Activated CD4-positive, alpha-beta memory T cell treated with anti-CD3 and anti-CD28 coated beads, Interleukin-2, amount 10 ng/mL, durations not matched to agents 7 days and 5 days (primary cell): ENCODE measurements around the gene CDKN2A. TPM values are rescaled to one million over a fixed set of nuclear protein-coding genes. Genes with fewer than 3 reads are reported as not detected.
A peak's percentile ranks its signal among the peaks of the same experiment; 100 is the strongest.
"Not testable (repeated sequence)": the region's sequence is repeated elsewhere in the genome, so short reads cannot be mapped to it uniquely, and the experiment has no call there.

Source experiments
- CTCF ChIA-PET: fragments of 350-600 bp; sonication (Branson Sonifier 250); formaldehyde crosslinking; loops from one replicate; lab custom pipeline; 2021; ENCODE audit warnings: antibody characterized with exemption, inconsistent platforms; lab: Charles Lee
- POLR2A ChIA-PET: fragments of 350-600 bp; sonication (Branson Sonifier 250); formaldehyde crosslinking; loops from one replicate; lab custom pipeline; 2021; ENCODE audit warnings: antibody characterized with exemption; lab: Charles Lee
- DNase-seq: peaks from one replicate; pipeline ENCODE4 v3.0.0-alpha.2; 2020
- H3K27ac Mint-ChIP-seq: one replicate; pipeline ENCODE4 v1.8.0; 2021; ENCODE audit warnings: mild to moderate bottlenecking, mixed read lengths
- H3K27me3 Mint-ChIP-seq: one replicate; pipeline ENCODE4 v1.8.0; 2021; ENCODE audit warnings: mixed read lengths
- H3K36me3 Mint-ChIP-seq: one replicate; pipeline ENCODE4 v1.8.0; 2021; ENCODE audit warnings: low read depth, mixed read lengths
- H3K4me1 Mint-ChIP-seq: one replicate; pipeline ENCODE4 v1.8.0; 2021; ENCODE audit warnings: mixed read lengths
- H3K4me3 Mint-ChIP-seq: one replicate; pipeline ENCODE4 v1.8.0; 2021; ENCODE audit warnings: mild to moderate bottlenecking, mixed read lengths
- H3K9me3 Mint-ChIP-seq: one replicate; pipeline ENCODE4 v1.8.0; 2021; ENCODE audit warnings: mixed read lengths
- total RNA-seq, 2 experiments: library from RNA; stranded (reverse); gene quantifications; one replicate each; pipeline ENCODE4 v1.2.3, GENCODE V29; 2021

CDKN2A gene
- total RNA-seq, 2 experiments from 2014 or later, result 19.4 to 23.2 TPM

DNA sequence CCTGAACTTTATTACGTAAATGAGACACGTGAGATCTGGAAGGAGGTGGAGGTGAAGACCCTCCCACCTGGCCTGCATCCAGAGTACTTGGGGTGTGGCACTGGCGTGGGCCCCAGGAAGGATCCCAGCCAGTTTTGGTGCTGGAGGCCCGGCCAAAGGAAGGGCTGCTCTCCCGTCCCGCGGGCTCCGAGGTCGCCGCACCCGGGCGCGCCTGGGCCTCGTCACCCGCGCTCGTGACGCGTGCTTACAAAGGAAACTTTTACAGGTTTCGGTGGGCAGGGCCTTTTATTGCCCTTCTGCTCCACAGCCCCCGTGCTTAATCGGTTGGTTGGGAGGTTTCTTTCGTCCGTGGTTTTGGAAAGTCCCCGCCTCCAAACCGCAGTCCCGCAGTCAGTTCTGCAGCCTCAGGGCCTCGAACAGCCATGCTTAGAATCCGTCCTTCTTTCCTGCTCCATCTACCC is 29.2 kb downstream of the CDKN2A start:
- H3K4me3 Mint-ChIP-seq, result peak overlapping the region; percentile 59
- H3K27me3 Mint-ChIP-seq, result peaks cover 89% of the 10 kb centered on the region
- peaks cover 35% of the 10 kb centered on the region for H3K4me1 Mint-ChIP-seq
- ChIA-PET CTCF (interaction anchor here (1.0 kb wide), 1 partner anchor 152 kb away, joined by 4 read pairs; no protein-coding TSS in a partner anchor), POLR2A (no interaction called here)
- H3K36me3 Mint-ChIP-seq, result peaks cover 23% of the 10 kb centered on the region
- peaks cover 6% of the 10 kb centered on the region for H3K9me3 Mint-ChIP-seq
- peak; percentile 73 for DNase-seq
- H3K27ac Mint-ChIP-seq, result peak overlapping the region; percentile 22

DNA sequence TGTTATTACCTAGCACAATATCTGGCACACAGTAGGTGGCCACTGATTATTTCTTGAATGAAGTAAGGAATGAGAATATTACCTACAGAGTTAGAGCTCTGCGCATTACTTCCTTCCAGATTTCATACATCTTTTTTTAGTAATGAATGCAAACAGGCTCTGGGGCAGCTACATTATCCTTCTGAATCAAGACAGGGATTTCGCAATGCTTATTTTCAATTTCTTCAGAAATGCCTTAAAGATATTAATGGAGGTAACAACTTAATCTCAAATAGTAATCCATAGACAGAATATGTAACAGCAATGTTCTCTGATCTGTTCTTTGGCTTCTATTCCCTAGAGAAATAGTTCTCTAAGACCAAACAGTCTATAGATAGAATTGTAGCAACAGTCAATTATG is 32.6 kb downstream of the CDKN2A start:
- no peak for DNase-seq
- ChIA-PET CTCF (interaction anchor here (0.9 to 1.4 kb wide), 2 partner anchors 46 to 143 kb away, joined by 3 to 4 read pairs; no protein-coding TSS in a partner anchor), POLR2A (no interaction called here)
- Mint-ChIP-seq H3K27ac (no peak overlapping the region), H3K9me3 (no peaks in the 10 kb centered on the region), H3K27me3 (peaks cover 60% of the 10 kb centered on the region), H3K4me1 (peaks cover 19% of the 10 kb centered on the region), H3K36me3 (peaks cover 7% of the 10 kb centered on the region), H3K4me3 (no peak overlapping the region)

DNA sequence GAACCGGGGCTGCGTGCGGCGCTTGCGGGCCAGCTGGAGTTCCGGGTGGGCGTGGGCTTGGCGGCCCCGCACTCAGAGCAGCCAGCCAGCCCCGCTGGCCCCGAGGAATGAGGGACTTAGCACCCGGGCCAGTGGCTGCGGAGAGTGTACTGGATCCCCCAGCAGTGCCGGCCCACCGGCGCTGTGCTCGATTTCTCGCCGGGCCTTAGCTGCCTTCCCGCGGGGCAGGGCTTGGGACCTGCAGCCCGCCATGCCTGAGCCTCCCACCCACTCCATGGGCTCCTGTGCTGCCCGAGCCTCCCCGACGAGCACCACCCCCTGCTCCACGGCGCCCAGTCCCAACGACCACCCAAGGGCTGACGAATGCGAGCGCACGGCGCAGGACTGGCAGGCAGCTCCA is 34.9 kb downstream of the CDKN2A start:
- H3K36me3 Mint-ChIP-seq, POLR2A ChIA-PET: not testable (repeated sequence)

DNA sequence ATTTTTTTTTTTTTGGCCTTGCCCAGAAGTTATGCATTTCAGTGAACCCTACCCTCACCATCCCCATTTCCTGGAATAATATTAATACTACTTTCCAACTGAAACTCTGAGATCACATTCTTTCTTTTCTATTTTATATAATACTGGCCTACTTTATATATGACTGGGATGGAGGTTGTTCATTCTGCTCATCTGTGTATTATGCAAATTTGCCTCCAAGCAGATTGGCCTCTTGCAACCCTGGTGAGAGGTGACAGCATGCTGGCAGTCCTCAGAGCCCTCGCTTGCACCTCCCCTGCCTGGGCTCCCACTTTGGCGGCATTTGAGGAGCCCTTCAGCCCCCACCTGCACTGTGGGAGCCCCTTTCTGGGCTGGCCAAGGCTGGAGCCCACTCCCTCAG is 35.4 kb downstream of the CDKN2A start:
- Mint-ChIP-seq H3K36me3 (peaks cover 7% of the 10 kb centered on the region), H3K4me1 (no peaks in the 10 kb centered on the region), H3K27me3 (peaks cover 47% of the 10 kb centered on the region), H3K27ac (no peak overlapping the region), H3K9me3 (no peaks in the 10 kb centered on the region), H3K4me3 (no peak overlapping the region)
- ChIA-PET CTCF (no interaction called here), POLR2A (no interaction called here)
- no peak for DNase-seq

More for the DNA sequence above, 34.9 kb downstream of the CDKN2A start:
- H3K9me3 Mint-ChIP-seq, H3K27ac Mint-ChIP-seq, H3K4me1 Mint-ChIP-seq, DNase-seq, H3K4me3 Mint-ChIP-seq: not testable (repeated sequence)
- peaks cover 48% of the 10 kb centered on the region for H3K27me3 Mint-ChIP-seq
- CTCF ChIA-PET, result interaction anchor here (1.6 kb wide), 1 partner anchor 17 kb away, joined by 3 read pairs; no protein-coding TSS in a partner anchor

DNA sequence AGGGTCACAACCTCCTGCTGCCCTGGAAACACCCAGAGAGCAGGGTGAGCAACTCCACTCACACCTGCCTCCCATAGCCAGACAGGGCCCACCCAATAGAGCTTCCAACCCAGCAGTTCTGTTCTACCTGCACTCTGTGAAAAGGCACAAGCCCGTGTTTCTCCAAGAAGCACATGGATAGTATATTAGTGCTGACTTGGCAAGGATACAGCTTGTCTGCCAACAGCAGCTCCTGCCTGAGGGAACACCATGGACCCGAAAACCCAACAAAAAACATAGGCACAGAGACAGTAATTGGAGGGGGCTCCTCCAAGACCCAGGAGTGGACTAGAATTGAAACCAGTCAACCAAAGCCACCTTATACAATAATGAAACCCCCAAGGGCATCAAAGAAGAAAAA is 48.6 kb downstream of the CDKN2A start:
- no peak for DNase-seq
- H3K27me3 Mint-ChIP-seq, result peaks cover 20% of the 10 kb centered on the region
- CTCF ChIA-PET, result interaction anchor here (0.7 kb wide), 1 partner anchor 103 kb away, joined by 3 read pairs; no protein-coding TSS in a partner anchor
- no peaks in the 10 kb centered on the region for H3K36me3 Mint-ChIP-seq
- H3K9me3 Mint-ChIP-seq, result no peaks in the 10 kb centered on the region
- H3K4me1 Mint-ChIP-seq, result no peaks in the 10 kb centered on the region
- H3K27ac Mint-ChIP-seq, result no peak overlapping the region
- POLR2A ChIA-PET, result no interaction called here
- no peak overlapping the region for H3K4me3 Mint-ChIP-seq

DNA sequence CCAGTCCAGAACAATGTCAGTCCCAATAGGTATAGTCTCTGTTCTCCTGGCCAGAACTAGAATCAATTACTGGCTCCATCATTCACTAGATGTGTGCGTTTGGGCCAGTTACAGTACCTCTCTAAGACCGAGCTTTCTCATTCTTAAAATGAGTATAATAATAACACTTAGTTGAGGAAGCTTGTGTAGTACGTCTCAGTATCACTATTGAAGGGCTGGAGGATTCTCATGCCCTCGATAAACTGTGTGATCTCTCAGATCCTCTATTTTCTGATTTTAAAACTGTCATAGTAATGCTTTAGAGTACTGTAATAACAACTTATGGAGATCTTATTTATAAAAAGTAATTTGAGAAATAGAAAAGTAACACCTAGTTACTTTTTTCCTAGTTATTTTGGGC is 50.7 kb downstream of the CDKN2A start:
- ChIA-PET CTCF (no interaction called here), POLR2A (no interaction called here)
- no peaks in the 10 kb centered on the region for H3K36me3 Mint-ChIP-seq
- H3K27ac Mint-ChIP-seq, result no peak overlapping the region
- peaks cover 19% of the 10 kb centered on the region for H3K27me3 Mint-ChIP-seq
- H3K9me3 Mint-ChIP-seq, result no peaks in the 10 kb centered on the region
- DNase-seq, result no peak
- H3K4me3 Mint-ChIP-seq, result no peak overlapping the region
- H3K4me1 Mint-ChIP-seq, result no peaks in the 10 kb centered on the region

DNA sequence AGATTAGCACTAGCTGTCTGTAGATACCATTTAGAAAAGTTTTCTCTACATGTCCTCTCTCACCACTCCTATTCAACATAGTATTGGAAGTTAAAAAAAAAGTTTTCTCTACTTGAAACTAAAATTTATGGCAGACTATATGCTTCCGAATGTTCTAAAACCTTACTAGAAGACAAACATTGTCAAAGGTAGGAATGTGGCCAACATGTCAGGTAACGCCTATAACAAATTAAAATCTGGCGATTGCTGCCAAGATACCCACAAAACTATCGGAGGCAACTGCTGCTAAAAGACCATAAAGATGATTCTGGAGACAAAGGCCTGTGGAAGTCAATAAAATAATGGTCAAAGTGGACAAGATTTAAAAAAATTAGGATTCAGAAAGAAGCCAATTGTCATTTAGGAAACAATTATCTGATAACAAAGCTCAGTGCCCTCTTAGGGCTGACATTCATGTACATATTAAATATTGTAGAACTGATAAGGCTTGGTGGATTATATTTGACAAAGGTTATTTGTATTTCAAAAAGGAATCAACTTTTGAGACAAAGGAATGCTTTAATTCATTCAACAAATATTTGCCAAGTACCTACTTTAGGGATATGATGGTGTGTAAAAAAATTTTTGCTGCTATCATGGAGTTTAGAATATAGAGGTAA is 52.7 kb downstream of the CDKN2A start:
- peaks cover 19% of the 10 kb centered on the region for H3K27me3 Mint-ChIP-seq
- H3K9me3 Mint-ChIP-seq, result no peaks in the 10 kb centered on the region
- H3K27ac Mint-ChIP-seq, result no peak overlapping the region
- no peaks in the 10 kb centered on the region for H3K36me3 Mint-ChIP-seq
- ChIA-PET POLR2A (no interaction called here), CTCF (no interaction called here)
- no peak for DNase-seq
- H3K4me1 Mint-ChIP-seq, result no peaks in the 10 kb centered on the region
- H3K4me3 Mint-ChIP-seq, result no peak overlapping the region

DNA sequence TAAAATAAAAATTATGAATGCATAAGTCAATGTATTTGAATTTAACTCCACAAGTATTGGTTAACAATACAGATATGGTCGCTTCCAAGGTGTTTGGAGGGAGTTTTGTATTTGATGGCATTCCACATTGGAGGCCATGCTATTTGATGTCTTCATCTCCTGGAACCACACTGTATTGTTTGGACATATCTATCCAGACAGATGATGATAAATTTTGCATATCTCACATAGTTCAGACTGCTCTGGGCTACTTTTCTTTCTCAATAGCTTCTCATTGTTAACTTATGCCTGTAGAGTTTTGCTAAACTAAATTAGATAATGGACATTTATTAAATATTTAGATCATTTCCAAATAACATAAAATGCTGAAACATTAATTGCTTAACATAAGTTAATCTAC is 58.0 kb downstream of the CDKN2A start:
- POLR2A ChIA-PET, result interaction anchor here (0.6 kb wide), 1 partner anchor 11 kb away, joined by 3 read pairs; no protein-coding TSS in a partner anchor
- Mint-ChIP-seq H3K9me3 (no peaks in the 10 kb centered on the region), H3K4me3 (no peak overlapping the region), H3K4me1 (no peaks in the 10 kb centered on the region), H3K27me3 (no peaks in the 10 kb centered on the region), H3K36me3 (no peaks in the 10 kb centered on the region), H3K27ac (no peak overlapping the region)
- DNase-seq, result no peak
- CTCF ChIA-PET, result no interaction called here

DNA sequence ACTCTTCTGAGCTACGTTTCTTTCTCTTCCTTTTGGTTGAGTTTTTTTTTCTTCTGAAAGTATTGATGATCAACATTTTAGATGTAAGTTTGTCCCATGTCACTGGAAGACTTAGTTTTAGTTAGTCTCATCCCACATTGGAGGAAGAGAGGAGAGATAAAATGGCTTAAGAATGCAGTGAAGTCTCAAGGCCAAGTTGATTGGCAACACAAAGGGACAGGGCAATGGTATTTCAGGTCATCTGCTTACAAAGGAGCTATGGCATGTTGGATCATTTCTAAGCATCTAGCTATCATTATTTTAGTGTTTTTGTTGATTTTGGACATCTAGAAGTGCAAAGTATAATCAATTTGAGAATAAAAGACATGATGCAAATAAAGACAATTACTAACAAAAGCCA is 58.6 kb downstream of the CDKN2A start:
- Mint-ChIP-seq H3K36me3 (no peaks in the 10 kb centered on the region), H3K4me1 (no peaks in the 10 kb centered on the region), H3K4me3 (no peak overlapping the region), H3K27ac (no peak overlapping the region), H3K27me3 (no peaks in the 10 kb centered on the region), H3K9me3 (no peaks in the 10 kb centered on the region)
- ChIA-PET POLR2A (interaction anchor here (0.6 kb wide), 1 partner anchor 11 kb away, joined by 3 read pairs; no protein-coding TSS in a partner anchor), CTCF (no interaction called here)
- DNase-seq, result no peak

DNA sequence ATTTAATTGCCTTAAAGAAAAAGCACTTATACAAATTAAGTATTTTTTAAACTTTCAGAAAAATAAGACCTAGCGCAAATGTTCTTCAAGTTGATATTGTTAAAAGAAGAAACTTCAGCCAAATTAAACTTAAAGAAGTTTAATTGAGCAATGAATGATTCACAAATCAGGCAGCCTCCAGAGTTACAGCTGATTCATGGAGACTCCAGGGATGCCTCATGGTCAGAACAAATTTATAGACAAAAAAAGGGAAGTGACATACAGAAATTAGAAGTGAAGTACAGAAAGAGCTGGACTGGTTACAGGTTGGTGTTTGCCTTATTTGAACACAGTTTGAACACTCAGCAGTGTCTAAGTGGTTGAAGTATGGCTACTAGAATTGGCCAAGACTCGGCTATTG is 60.3 kb downstream of the CDKN2A start:
- Mint-ChIP-seq H3K36me3 (peaks cover 4% of the 10 kb centered on the region), H3K4me1 (no peaks in the 10 kb centered on the region), H3K9me3 (no peaks in the 10 kb centered on the region), H3K27ac (no peak overlapping the region), H3K4me3 (no peak overlapping the region), H3K27me3 (no peaks in the 10 kb centered on the region)
- no peak for DNase-seq
- CTCF ChIA-PET, result no interaction called here
- POLR2A ChIA-PET, result interaction anchor here (1.4 kb wide), 1 partner anchor 14 kb away, joined by 3 read pairs; no protein-coding TSS in a partner anchor

DNA sequence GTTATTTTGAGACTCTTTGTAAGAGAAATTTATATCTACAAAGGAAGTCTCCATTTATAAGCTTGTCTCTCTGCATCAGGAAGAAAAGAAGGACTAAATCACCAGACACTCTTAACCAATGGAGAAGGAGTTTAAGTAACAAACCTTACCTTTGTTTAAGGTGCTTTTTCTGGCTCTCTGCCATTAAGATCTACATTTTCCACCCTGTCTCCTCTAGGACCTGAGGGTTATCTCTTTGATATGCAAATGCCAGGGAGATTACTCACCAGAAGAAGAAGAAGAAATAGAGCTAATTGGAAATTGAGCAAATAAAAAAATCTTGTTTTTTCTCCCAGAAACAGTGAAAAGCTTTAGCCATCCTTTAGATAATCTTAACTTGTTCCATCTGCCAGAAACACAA is 60.9 kb downstream of the CDKN2A start:
- H3K9me3 Mint-ChIP-seq, result no peaks in the 10 kb centered on the region
- no peak overlapping the region for H3K27ac Mint-ChIP-seq
- H3K36me3 Mint-ChIP-seq, result peaks cover 4% of the 10 kb centered on the region
- H3K27me3 Mint-ChIP-seq, result no peaks in the 10 kb centered on the region
- CTCF ChIA-PET, result no interaction called here
- DNase-seq, result no peak
- no peak overlapping the region for H3K4me3 Mint-ChIP-seq
- POLR2A ChIA-PET, result interaction anchor here (1.4 kb wide), 1 partner anchor 13 kb away, joined by 3 read pairs; no protein-coding TSS in a partner anchor
- no peaks in the 10 kb centered on the region for H3K4me1 Mint-ChIP-seq

DNA sequence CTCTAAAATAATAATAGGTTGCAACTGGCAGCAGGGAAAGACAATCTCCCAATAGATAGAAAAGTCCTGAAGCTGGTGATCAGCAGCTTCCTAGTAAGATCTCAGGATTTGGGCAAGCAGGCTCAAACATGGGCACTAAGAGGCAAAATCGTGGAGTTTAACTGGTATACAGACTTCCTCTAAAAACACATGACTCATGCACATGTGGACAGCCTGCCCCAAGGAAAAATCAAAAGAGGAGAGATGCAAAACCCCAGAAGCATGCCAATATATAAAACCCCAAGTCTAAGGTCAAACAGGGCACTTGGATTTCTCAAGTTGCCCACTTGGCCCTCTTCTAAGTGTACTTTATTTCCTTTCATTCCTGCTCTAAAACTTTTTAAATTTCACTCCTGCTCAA is 62.8 kb downstream of the CDKN2A start:
- CTCF ChIA-PET, result no interaction called here
- POLR2A ChIA-PET, result no interaction called here

DNA sequence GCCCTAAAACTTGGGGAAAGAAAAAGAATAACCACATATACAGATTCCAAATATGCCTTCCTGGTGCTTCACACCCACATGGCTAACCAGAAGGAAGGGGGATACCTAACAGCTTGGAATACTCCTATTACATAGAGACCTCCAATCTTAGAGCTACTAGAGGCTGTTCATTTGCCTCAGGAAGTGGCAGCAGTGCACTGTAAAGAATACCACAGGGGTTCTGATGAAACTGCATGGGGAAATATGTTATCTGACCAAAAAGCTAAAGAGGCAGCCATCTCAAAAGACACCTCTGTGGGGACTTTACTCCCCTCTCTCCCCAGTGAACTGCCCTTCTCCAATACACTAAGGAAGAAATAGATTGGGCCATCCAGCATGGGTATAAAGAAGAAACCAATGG is 66.4 kb downstream of the CDKN2A start:
- Mint-ChIP-seq H3K27me3 (no peaks in the 10 kb centered on the region), H3K4me1 (peaks cover 5% of the 10 kb centered on the region), H3K4me3 (no peak overlapping the region), H3K36me3 (peaks cover 4% of the 10 kb centered on the region), H3K27ac (no peak overlapping the region), H3K9me3 (no peaks in the 10 kb centered on the region)
- CTCF ChIA-PET, result no interaction called here
- DNase-seq, result no peak
- POLR2A ChIA-PET, result no interaction called here

More for the DNA sequence above, 62.8 kb downstream of the CDKN2A start:
- Mint-ChIP-seq H3K9me3 (no peaks in the 10 kb centered on the region), H3K36me3 (peaks cover 4% of the 10 kb centered on the region), H3K4me1 (peaks cover 5% of the 10 kb centered on the region), H3K4me3 (no peak overlapping the region), H3K27me3 (no peaks in the 10 kb centered on the region), H3K27ac (no peak overlapping the region)
- DNase-seq, result no peak

DNA sequence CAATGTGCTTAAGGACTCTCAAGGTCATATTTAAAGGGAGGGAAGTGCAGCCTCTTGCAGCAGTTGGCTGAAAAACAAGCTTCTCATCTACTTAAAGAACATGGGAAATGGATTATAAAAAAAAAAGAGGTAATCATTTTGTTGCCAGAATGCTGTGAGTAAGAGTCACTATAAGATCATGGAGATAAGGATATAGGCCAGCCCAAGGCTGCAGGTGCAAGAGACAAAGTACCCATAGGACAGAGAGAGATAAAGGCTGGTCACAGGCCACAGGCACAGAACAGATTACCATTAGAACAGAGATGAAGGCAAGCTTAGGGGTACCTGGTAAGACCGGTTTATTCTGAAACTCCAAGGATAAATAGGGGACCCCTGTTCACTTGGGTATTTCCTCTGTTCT is 70.5 kb downstream of the CDKN2A start:
- H3K9me3 Mint-ChIP-seq, result no peaks in the 10 kb centered on the region
- POLR2A ChIA-PET, result no interaction called here
- no peak overlapping the region for H3K27ac Mint-ChIP-seq
- CTCF ChIA-PET, result no interaction called here
- no peak overlapping the region for H3K4me3 Mint-ChIP-seq
- H3K36me3 Mint-ChIP-seq, result peaks cover 6% of the 10 kb centered on the region
- no peaks in the 10 kb centered on the region for H3K27me3 Mint-ChIP-seq
- DNase-seq, result no peak
- H3K4me1 Mint-ChIP-seq, result peaks cover 27% of the 10 kb centered on the region
